ENCODE measurements around the gene TMEM169. TPM values are rescaled to one million over a fixed set of nuclear protein-coding genes. Genes with fewer than 3 reads are reported as not detected.

The TMEM169 gene
- total RNA-seq, 1 experiment from 2014 or later: 0.74 TPM

DNA sequence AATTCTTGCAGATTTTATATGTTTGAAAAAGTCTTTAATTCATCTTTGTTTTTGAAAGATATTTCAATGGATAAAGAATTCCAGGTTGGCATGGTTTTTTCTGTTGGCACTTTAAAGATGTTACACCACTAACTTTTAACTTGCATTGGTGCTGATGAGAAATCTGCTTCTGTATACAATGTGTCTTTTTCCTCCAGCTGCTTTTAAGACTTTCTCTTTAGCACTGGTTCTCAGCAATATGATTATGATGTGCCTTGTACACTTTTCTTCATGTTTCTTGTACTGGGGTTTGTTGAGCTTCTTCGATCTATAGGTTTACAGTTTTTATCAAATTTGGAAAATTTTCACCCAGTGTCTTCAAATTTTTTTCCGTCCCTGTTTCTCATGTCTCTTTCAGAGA is 29.3 kb upstream of the TMEM169 start:
- Histone ChIP-seq H3K27me3 (ENCODE audit: control insufficient read depth, insufficient read depth, low read length) (no peaks in the 10 kb centered on the region), H3K4me1 (ENCODE audit: control insufficient read depth, insufficient read depth, low read length) (no peaks in the 10 kb centered on the region), H3K4me3 (ENCODE audit: low read depth in 2 of 2, low read length in 2 of 2) (no peak overlapping the region), H3K27ac (ENCODE audit: low read length) (no peak overlapping the region), H3K9me3 (ENCODE audit: control insufficient read depth, insufficient read depth, low read depth, low read length) (no peaks in the 10 kb centered on the region), H3K36me3 (ENCODE audit: control insufficient read depth, insufficient read depth, low read length) (no peaks in the 10 kb centered on the region; the same call in 1 of the 2 replicates)
- intact Hi-C loops (cut with micrococcal nuclease; ENCODE audit: unreplicated experiment): no loop called here
- TF ChIP-seq SIN3A (IDR thresholded peaks at IDR 0.05; ENCODE audit: borderline replicate concordance, insufficient read depth, low read depth, low read length): no peak
- TF ChIP-seq REST (IDR thresholded peaks at IDR 0.05; ENCODE audit: insufficient read depth in 1 of 2, low read depth in 2 of 2, low read length in 1 of 2): no peak
- TF ChIP-seq POLR2AphosphoS5 (IDR thresholded peaks at IDR 0.05; ENCODE audit: low read depth, low read length): no peak
- no peak for TF ChIP-seq CTCF (IDR thresholded peaks at IDR 0.05)
- TF ChIP-seq TCF7L2 (IDR thresholded peaks at IDR 0.05; ENCODE audit: low read depth, low read length): no peak
- ChIA-PET POLR2A (no interaction called here), CTCF (no interaction called here)
- ATAC-seq: no peak
- DNase-seq (ENCODE audit: low read depth, low spot score): no peak
- in situ Hi-C loops (cut with HindIII; ENCODE audit: low pct_unique_long_range_greater_than_20kb, low sequenced_read_pairs): no loop called here
- no TSS peak for BruUV-seq (replicated peaks)

DNA sequence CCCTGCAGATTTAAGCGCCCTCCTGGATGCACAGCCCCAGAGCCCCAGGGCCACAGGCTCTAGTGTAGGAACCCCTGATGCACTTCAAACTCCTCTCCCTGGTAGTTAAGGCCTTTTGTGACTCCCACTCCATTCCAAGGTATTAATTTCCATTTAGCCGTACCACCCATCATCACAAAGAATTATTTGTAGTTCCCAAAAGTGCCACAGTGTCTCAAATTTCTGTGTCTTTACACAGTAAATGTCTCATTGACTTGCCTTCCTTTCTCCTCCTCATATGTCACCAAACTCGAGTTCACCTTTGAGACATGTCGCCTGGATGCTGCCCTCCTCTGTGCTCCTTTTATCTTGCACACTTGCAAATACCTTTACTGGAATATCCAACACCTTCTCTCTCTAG is 26.0 kb upstream of the TMEM169 start:
- ChIA-PET POLR2A (no interaction called here), CTCF (no interaction called here)
- in situ Hi-C loops (cut with HindIII; ENCODE audit: low pct_unique_long_range_greater_than_20kb, low sequenced_read_pairs) (no loop called here), intact Hi-C loops (cut with micrococcal nuclease; ENCODE audit: unreplicated experiment) (no loop called here)
- no peak overlapping the region for H3K27ac ChIP-seq (ENCODE audit: low read length)
- no peaks in the 10 kb centered on the region for H3K9me3 ChIP-seq (ENCODE audit: control insufficient read depth, insufficient read depth, low read depth, low read length)
- no TSS peak for BruUV-seq (replicated peaks)
- no peaks in the 10 kb centered on the region for H3K4me1 ChIP-seq (ENCODE audit: control insufficient read depth, insufficient read depth, low read length)
- DNase-seq (ENCODE audit: low read depth, low spot score) (no peak), ATAC-seq (no peak)
- H3K36me3 ChIP-seq (ENCODE audit: control insufficient read depth, insufficient read depth, low read length): no peaks in the 10 kb centered on the region; the same call in none of the 2 replicates
- no peaks in the 10 kb centered on the region for H3K27me3 ChIP-seq (ENCODE audit: control insufficient read depth, insufficient read depth, low read length)
- no peak for TF ChIP-seq CTCF (IDR thresholded peaks at IDR 0.05)
- TF ChIP-seq SIN3A (IDR thresholded peaks at IDR 0.05; ENCODE audit: borderline replicate concordance, insufficient read depth, low read depth, low read length): no peak
- no peak for TF ChIP-seq REST (IDR thresholded peaks at IDR 0.05; ENCODE audit: insufficient read depth in 1 of 2, low read depth in 2 of 2, low read length in 1 of 2)
- no peak for TF ChIP-seq TCF7L2 (IDR thresholded peaks at IDR 0.05; ENCODE audit: low read depth, low read length)
- no peak for TF ChIP-seq POLR2AphosphoS5 (IDR thresholded peaks at IDR 0.05; ENCODE audit: low read depth, low read length)
- H3K4me3 ChIP-seq (ENCODE audit: low read depth in 2 of 2, low read length in 2 of 2): no peak overlapping the region

Data from Panc1 (cell line).